ENCODE measurements around the gene RCN2.
"Not testable (repeated sequence)": the region's sequence is repeated elsewhere in the genome, so short reads cannot be mapped to it uniquely, and the experiment has no call there.

RCN2 gene

GRCh38 chr15:76932135-76932966 lies 802 bp downstream of the RCN2 start:
- no peak for DNase-seq

GRCh38 chr15:76935620-76936019 lies 4.1 kb downstream of the RCN2 start:
- DNase-seq: no peak

GRCh38 chr15:76936671-76937070 lies 5.1 kb downstream of the RCN2 start:
- DNase-seq: no peak

GRCh38 chr15:76938752-76939151 lies 7.2 kb downstream of the RCN2 start:
- DNase-seq: no peak

GRCh38 chr15:76939715-76940114 lies 8.2 kb downstream of the RCN2 start:
- DNase-seq: no peak

- DNase-seq: no peak
Observed at GRCh38 chr15:76941636-76942035, 10.1 kb downstream of the RCN2 start.

GRCh38 chr15:76942331-76942730 lies 10.8 kb downstream of the RCN2 start:
- DNase-seq: no peak

- DNase-seq: no peak
Observed at GRCh38 chr15:76945494-76946093, 14.0 kb downstream of the RCN2 start.

- DNase-seq: no peak
Observed at GRCh38 chr15:76947454-76947853, 15.9 kb downstream of the RCN2 start.

- no peak for DNase-seq
Observed at GRCh38 chr15:76951220-76951619, 19.7 kb downstream of the RCN2 start.

GRCh38 chr15:76953913-76954312 lies 22.4 kb downstream of the RCN2 start:
- DNase-seq: no peak

GRCh38 chr15:76954744-76955143 lies 23.2 kb downstream of the RCN2 start:
- no peak for DNase-seq

GRCh38 chr15:76961268-76962011 lies 29.9 kb downstream of the RCN2 start:
- DNase-seq: no peak

GRCh38 chr15:76962337-76963013 lies 30.9 kb downstream of the RCN2 start:
- DNase-seq: no peak

GRCh38 chr15:76963596-76963995 lies 32.0 kb downstream of the RCN2 start:
- DNase-seq: no peak

- no peak for DNase-seq
Observed at GRCh38 chr15:76964157-76964556, 32.6 kb downstream of the RCN2 start.

- DNase-seq: not testable (repeated sequence)
Observed at GRCh38 chr15:76966051-76966450, 34.5 kb downstream of the RCN2 start.

GRCh38 chr15:76967067-76967466 lies 35.5 kb downstream of the RCN2 start:
- no peak for DNase-seq

GRCh38 chr15:76968306-76968705 lies 36.8 kb downstream of the RCN2 start:
- DNase-seq: no peak

- no peak for DNase-seq
Observed at GRCh38 chr15:76972389-76973361, 41.1 kb downstream of the RCN2 start.

- DNase-seq: no peak
Observed at GRCh38 chr15:76973362-76973743, 41.8 kb downstream of the RCN2 start.

- DNase-seq: no peak
Observed at GRCh38 chr15:76973906-76974305, 42.4 kb downstream of the RCN2 start.

All from NCI-H1105 treated with DMSO at 0.1 percent for 48 hours (cell line).